ENCODE measurements around the gene ZSCAN26.

Gene ZSCAN26

GRCh38 chr6:28266962-28267694 is at the start of gene ZSCAN26:
Gene ZSCAN26 (plus strand): TSS chr6:28267143. CDS start chr6:28271920, 4,777 bp downstream.
- peak; percentile 67 to 75 for DNase-seq (ENCODE audit: low read depth in 2 of 2)

- no peak for DNase-seq (ENCODE audit: low read depth in 2 of 2)
These were observed 49.1 kb upstream of the ZSCAN26 start for GRCh38 chr6:28217890-28218289.

DNA sequence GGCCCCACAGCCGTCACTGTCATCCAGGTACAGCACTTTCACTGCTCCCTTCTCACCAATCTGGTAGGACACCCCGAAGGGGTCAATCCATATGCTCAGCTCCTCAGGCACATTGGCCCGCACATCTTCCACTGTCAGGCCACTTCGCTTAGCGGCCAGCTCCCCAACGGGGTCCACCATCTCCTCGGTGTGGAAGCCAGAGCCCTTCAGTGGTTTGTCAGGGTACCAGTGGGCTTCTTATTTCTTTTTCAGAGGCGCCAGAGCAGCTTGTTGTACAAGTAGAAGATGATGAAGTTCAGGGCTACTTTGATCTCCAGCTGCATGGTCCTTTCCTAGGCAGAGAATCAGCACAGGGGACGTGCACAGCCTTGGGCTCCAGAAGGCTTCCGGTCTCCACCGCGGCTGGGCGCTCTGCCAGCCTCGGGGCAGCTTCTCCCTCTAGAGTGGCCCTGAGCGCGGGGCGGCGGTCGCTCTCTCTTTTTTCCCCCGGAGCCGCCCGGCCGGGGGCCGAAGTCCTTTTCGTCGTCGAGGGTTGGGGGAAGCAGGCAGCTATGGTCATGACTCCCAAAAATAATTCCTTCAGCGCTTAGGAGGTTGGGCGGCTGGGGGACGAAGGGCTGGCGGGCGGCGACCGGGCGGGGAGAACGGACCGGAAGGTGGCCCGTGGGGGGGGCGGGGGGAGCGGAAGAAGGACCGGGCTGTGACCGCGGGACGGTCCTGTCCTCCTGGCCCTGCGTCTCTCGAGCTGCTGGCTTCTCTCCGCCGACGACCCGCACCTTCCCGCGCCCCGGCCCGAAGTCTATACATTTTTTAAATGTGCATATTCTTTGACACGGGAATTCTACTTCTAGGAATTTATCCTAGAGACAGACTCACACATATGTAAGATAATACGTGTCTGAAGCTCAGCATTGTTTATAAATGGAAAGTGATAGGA is 48.4 kb upstream of the ZSCAN26 start:
- DNase-seq (ENCODE audit: low read depth in 2 of 2): no peak

- DNase-seq (ENCODE audit: low read depth in 2 of 2): no peak
These were observed 46.4 kb upstream of the ZSCAN26 start for GRCh38 chr6:28220257-28221133.

- no peak for DNase-seq (ENCODE audit: low read depth in 2 of 2)
These were observed 42.5 kb upstream of the ZSCAN26 start for GRCh38 chr6:28224131-28225055.

- peak in 1 of 2 donors; percentile 10 for DNase-seq (ENCODE audit: low read depth in 2 of 2)
These were observed 41.7 kb upstream of the ZSCAN26 start, which contains the start of gene ZSCAN9 for GRCh38 chr6:28225056-28225834. Gene ZSCAN9 (plus strand): TSS chr6:28225275. CDS start chr6:28227085, 1,810 bp downstream.

- no peak for DNase-seq (ENCODE audit: low read depth in 2 of 2)
These were observed 40.5 kb upstream of the ZSCAN26 start for GRCh38 chr6:28226460-28226859.

- no peak for DNase-seq (ENCODE audit: low read depth in 2 of 2)
These were observed 34.2 kb upstream of the ZSCAN26 start for GRCh38 chr6:28232785-28233184.

- no peak for DNase-seq (ENCODE audit: low read depth in 2 of 2)
These were observed 31.0 kb upstream of the ZSCAN26 start for GRCh38 chr6:28235912-28236452.

GRCh38 chr6:28239636-28240035 is 27.3 kb upstream of the ZSCAN26 start:
- DNase-seq (ENCODE audit: low read depth in 2 of 2): no peak

DNA sequence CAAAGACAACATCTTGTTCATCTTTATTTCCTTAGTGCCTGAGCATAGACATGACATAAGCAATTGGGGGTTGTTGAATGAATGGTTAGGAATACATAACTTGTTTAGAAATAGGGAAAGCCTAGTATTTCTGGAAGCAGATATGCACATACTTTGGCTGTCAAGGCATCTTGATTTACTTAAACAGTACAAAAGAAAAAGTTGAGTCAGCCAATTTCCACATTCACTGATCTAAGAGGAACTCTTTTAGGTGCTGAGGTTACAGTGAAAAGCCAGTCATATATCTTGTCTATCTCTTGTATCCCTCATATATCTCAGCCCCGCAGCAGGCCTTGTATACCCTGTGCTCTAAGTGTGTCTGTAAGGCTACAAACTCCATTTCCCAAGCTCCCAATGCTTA is 26.5 kb upstream of the ZSCAN26 start:
- no peak for DNase-seq (ENCODE audit: low read depth in 2 of 2)

GRCh38 chr6:28243946-28244345 is 23.0 kb upstream of the ZSCAN26 start:
- DNase-seq (ENCODE audit: low read depth in 2 of 2): no peak

DNA sequence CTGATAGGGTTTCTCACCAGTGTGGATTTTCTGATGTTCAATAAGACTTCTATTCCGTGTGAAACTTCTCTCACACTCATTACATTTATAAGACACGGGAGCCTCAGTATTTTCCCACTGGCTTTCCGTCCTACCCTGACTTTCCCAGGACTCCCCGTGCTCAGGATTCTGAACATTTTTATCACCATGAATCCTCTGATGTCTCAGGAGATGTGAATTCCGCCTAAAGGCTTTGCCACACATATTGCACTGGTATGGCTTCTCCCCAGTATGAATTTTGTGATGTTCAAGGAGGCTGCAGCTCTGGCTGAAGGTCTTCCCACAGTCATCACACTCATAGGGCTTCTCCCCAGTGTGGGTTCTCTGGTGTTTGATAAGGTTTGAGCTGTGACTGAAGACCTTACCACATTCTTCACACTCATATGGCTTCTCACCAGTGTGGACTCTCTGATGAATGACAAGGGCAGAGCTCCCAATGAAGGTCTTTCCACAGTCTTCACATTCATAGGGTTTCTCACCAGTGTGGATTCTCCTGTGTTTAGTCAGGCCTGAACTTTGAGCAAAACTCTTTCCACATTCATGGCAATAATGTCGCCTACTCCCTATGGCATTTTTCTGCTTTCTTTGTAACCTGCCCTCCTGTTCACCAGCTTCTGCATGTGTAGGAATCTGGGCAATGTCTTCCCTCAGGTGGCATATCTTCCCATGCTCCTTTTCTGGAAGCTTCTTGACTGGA is 21.6 kb upstream of the ZSCAN26 start:
- DNase-seq (ENCODE audit: low read depth in 2 of 2): no peak

DNA sequence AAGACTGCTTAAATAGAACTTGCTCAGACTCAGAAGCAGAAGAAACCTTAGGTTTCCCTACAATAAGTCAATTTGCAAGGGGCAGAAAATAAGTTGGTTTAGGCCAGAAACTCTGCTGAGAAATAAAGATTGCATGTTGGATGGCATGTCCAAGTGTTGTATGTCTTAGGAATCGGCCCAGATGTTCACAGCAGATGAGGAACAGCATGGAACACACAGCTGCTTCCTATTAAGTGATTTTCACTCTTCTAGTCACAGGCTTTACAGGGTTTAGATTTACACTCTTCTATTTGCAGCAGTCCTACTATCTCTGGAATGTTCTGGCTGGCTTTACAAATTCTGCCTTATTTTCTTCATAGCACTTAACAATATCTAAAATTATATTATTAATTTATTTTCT is 18.0 kb upstream of the ZSCAN26 start:
- no peak for DNase-seq (ENCODE audit: low read depth in 2 of 2)

DNA sequence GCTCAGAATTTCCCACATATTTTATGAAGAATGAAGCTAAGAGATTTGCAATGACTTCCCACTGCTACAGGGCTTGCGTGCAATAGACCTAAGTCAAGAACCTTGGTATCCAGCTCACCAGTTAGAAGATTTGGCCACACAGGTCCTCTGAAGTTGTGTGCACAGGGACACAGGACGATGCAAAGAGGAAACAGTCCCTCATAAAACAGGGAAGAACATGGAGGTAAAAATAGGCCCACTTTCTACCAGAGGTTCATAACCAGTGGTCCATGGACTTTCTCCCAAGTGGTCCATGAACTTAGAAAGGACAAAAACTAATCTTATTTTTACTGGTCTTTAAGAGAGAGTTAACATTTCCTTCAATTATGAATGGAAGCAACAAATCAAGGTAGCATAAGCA is 16.2 kb upstream of the ZSCAN26 start:
- DNase-seq (ENCODE audit: low read depth in 2 of 2): no peak

DNA sequence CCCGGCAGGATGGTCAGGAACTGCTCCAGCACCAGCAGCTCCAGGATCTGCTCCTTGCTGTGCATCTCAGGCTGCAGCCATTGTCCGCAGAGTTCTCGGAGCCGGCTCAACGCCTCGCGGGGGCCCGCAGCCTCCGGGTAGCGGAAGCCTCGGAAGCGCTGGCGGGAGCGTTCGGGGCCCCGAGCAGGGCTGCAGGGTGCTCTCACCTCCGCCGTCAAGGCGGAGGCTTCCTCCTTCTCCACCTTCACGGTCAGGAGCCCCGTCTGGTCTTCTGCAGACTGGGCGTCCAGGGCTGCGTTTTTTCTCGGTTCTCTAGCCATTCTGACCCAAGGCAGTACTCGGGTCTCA is 15.3 kb upstream of the ZSCAN26 start:
- no peak for DNase-seq (ENCODE audit: low read depth in 2 of 2)

DNA sequence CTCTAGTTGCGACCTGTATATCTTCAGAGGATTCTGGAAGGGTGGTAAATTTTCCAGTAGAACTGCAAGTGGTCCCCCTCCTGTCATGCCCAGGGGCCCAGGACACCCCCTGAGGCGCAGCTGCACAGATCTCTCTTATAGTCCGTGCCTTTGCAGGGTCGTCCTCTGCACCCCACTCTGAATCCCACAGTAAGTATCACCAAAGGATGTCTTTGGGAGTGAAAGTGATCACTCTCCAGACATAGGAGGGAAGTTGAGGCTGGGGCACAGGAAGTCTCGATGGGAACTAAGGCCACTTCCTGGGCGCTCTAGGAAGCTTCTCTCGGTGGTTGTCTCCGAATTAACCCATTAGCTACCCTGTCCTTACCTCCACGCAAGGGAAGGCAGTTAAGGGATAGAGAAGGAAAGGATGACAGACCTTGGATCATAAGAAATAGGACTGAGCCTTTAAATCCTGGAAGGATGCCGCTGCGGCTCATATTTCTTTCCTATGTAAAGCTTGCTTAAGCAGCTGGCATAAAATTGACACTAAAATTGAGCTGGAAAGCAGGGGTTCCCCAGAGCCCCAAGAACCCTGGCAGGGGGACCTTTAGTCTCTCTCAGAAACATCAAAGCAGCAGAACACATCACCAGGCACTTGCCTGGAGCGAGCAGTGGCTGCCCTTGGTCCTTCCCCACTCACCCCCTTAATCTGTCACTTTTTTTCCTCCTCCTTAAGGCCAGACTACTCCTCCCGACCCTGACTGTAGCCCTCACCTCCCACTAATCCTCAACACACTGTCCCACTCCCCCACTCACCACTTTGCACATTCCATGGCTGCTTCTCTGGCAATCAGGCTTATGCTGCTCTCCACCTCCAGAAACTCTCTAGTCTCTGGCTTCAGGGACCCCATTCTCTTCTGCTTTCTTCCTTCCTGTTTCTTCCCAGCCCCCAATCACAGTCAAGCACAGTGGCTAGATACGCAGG is 14.7 kb upstream of the ZSCAN26 start, which contains the start of gene ZKSCAN4:
ZKSCAN4 (minus strand) TSS at position 261 of the 967 bp plus-strand sequence. CDS start 289 bp downstream, outside the sequence.
- DNase-seq (ENCODE audit: low read depth in 2 of 2): peak; percentile 42 to 62

DNA sequence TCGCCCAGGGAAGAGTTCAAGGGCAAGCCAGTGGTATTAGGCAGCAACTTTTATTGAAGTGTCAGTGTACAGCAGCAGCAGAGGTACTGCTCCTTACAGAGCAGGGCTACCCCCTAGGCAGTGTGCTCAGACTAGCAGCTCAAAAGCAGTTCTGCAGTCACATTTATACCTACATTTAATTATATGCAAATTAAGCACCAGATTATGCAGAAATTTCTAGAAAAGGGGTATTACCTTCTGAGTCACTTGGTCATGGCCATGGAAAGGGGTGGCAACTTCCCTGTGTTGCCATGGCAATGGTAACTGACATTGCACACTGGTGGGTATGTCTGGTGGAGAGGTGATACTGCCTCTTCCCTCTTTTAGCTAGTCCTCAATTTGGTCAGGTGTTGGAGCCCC is 12.8 kb upstream of the ZSCAN26 start:
- no peak for DNase-seq (ENCODE audit: low read depth in 2 of 2)

Data from stimulated activated CD8-positive, alpha-beta memory T cell treated with anti-CD3 and anti-CD28 coated beads, Interleukin-15, amount 100 ng/mL, for 4 hours (primary cell).